Heart left ventricle (tissue), 13 donors: Measurements from ENCODE around the gene CACNB2.

Source experiments
- CTCF ChIP-seq, 12 donors: fragments of 200-600 bp; sonication (generic) in 4 of 12; IDR thresholded peaks; one replicate each; pipeline versions ENCODE4 v1.5.0 to v1.8.0; 2018 to 2022; ENCODE audit warnings: antibody characterized with exemption in 12 of 12, mild to moderate bottlenecking in 5 of 12
- POLR2A ChIP-seq, 2 donors: fragments of 450-650 bp; IDR thresholded peaks; one replicate each; pipeline ENCODE4 v1.6.1; 2017; ENCODE audit warnings: antibody characterized with exemption in 2 of 2, mild to moderate bottlenecking in 2 of 2, moderate library complexity in 2 of 2
- donor health status: ischemic (EF 13 %, LVEDD 7.1; RV severe dilation, severe dysfunction).
- donor health status: DM: no; HTN: yes; CAD: no.
- donor health status: DM: no; HTN: no; CAD: no.
- donor health status: ischemic (EF 25% LVEDD 6.9; RV normal size, moderate dysfunction).
- donor health status: ischemic (EF 25% LVEDD 5.7; RV mildly dilated, moderate dysfunction).
- donor health status: ischemic (EF 35%, LVEDD 5.7; RV mildly dilated, moderate dysfunction).
- donor health status: nonischemic (EF 11% LVEDD 7.7; RV severe dilation, severe dysfunction).
- donor health status: DM: yes; HTN: yes; CAD: no.
- donor health status: PGD.
- donor health status: ischemic (EF 29% LVEDD 5.4; RV normal size, mild dysfunction).
- donor health status: nonischemic (EF 23%, LVEDD 6.1; RV moderate dilation, normal function).

- TF ChIP-seq CTCF (IDR thresholded peaks at IDR 0.05) (no peak), POLR2A (IDR thresholded peaks at IDR 0.05) (no peak)
Observed at GRCh38 chr10:18098201-18098600, 42.0 kb upstream of the CACNB2 start.
